NOMO-1 (cell line): ENCODE results near the gene SECISBP2.
A peak's percentile ranks its signal among the peaks of the same experiment; 100 is the strongest.

Experiments
- DNase-seq, 2 experiments: peaks; one replicate each; lab custom pipeline; 2025; ENCODE audit not compliant: unreplicated experiment in 2 of 2; lab: John Stamatoyannopoulos, UW

The SECISBP2 gene

DNA sequence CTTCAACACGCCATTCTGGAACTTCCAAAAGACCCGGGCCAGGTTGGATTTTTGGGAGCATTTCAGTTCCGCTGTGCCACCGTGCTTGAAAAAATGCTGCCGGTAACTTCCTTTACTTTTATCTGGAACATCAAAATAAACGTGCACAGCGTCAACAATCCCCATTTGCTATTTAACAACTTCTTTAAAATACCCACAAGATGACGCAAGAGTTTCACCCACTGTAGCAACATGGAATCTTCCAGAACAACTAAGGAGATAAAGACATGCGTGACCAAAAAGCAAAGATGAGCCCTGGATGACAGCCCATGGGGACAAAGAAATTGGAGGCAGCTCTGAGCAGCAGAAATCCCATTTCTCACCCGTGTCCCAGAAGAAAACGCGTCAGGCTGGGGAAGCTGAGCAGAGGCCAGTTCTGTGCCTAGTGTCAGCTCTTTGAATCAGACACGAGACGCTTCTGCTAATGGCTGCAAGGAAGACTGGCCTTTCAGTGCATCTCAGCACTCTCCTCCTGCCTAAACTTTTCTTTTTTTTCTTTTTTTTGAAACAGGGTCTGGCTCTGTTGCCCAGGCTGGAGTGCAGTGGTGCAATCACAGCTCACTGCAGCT, 61.3 kb downstream of the SECISBP2 start:
- DNase-seq: peak in 1 of 2 experiments; percentile 37

DNA sequence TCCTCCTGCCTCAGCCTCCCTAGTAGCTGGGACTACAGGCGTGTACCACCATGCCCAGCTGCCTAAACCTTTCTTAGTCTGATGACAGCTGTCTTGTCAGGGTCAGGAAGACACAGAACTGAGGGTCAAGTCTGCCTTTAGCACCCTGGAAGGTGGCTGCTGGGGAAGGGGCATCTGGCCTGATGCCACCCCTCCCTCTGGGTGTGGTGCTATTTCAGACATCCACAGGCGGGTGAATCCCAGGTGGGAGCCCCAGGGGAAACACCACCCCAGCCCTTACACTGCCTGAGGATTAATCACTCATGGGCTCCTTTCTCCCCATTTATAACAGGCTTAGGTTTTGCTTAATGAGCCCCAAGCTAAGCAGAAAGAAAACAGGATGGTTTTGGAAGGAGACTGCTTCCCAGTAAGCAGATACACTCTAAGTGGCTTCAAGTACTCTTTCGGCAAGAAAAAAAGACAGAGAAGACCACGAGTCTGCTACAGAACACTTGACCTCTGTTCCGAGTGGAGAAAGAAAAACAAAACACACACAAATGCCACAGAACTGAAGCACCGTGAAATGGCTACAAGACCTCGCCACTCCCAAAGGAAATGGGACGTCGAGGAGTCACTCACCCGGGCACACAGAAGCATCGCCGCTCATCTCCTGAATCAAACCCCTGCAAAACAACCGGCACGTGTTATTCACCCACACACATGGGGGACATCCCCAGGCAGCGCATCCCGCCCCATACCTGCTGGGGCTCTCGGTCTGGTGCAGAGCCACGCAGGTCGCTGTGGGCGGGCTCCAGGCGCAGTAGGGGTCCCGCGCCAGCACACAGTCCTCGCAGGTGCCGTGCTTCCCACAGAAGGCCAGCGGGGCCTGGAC, 62.4 kb downstream of the SECISBP2 start:
- no peak for DNase-seq

DNA sequence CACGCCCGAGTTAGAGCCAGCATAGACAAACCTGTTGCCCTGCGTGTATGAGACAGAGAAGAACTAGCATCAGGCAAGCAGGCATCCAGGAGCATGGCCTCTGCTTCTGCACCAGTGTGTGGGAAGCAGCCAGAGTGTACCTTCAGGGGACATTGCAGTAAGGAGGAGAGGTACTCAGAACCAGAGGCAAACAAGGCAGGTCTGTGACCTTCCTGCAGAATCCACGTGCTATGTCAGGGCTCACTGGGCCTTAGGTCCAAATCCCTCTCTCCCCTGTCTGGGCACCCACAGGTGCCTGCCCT, 63.0 kb downstream of the SECISBP2 start:
- DNase-seq: no peak

DNA sequence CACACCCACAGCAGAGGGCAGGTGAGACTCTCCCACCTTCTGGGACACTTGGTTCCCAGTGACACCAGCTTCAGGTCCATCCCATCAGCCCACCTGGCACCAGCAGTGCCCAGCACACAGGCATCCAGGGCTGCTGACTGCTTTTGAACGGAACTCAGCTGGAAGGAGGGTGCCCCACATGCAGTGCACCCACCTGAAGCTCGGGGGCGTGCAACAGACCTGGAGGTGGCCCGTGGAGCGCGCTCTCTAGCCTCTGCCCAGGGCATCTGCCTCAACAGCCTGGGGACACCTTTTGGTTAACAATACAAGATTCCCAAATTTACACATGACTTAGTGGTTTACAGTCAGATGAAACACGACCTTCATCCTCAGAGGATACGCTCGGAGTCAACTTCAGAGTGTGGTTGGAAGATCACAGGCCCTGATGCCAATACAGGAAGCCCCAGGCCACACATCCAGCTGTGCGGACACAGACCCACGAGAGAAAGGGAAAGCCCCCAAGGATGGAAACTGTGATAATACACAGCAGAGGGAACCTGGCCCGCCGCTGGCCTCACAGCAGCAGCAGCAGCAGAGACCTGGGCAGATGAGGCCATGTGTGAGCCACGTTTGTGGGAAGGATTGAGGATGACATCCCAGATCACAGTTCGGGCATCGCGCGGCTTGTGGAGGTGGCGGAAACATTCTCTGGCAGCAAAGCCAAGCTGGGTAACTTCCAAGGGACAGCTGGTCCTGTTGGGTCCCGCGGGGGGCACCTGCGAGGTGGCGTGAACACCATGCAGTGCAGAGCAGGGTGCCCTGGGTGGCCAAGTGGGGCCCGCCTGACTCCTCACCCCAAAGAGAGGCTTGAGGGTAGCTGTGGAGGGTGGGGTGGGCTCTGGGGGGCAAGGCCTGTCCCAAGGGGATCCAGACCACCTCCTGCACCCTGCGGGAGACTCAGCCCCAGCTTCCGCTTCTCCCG, 64.0 kb downstream of the SECISBP2 start:
- DNase-seq: no peak

DNA sequence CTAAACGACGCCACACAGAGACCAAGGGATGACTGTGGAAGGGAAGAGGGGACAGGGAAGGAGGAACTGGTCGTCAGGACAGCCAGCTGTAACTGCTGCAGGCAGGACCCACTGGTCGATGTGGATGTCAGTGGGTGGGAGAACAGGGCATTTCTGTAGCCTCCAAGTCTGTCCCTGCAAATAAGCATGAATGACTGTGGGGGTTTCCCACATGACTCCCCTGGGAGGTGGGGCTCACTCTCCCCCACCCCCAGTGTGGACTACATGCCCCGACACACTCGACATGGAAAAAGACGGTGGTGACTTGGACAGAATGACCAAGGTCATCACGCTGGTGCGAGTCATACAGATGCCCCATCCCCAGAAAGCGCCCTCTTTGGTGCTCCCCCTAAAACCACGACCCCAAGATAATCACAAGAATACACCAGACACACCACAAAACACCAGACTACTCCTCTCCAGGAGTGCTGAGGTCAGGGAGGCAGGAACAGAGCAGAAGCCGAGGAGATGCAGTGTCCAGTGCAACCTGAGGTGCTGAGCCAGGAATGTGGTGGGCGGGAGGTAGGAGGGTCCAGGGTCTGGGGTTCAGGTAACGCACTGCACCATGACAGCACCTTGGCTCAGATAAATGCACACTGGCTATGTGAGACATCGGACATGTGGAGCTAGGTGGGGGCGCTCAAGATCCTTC, 64.9 kb downstream of the SECISBP2 start:
- no peak for DNase-seq

DNA sequence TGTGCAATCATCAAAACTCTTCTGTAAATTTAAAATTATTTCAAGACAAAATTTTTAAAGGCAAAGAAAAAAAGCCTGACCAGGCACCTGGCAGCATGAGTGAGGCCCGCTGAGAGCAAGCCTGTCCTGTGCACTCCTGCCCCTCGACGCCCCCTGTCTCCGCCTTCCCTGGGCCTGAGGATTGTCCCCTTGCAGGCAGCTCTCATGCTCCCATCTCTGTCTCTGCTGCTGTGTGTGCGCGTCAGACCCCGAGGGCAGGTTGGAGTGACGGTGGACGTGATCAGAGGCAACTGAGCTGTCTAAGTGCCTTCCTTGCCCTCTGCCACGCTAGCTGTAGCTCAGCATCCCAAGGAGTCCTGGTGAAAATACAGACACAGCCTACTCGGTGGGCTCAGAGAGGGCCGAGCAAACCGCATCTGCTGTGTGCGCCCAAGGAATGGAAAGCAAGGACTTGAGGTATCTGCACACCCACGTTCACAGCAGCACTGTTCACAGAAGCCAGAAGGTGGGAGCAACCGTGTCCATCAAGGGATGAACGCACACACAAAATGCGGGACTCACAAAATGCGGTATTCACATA, 65.5 kb downstream of the SECISBP2 start:
- DNase-seq: no peak

DNA sequence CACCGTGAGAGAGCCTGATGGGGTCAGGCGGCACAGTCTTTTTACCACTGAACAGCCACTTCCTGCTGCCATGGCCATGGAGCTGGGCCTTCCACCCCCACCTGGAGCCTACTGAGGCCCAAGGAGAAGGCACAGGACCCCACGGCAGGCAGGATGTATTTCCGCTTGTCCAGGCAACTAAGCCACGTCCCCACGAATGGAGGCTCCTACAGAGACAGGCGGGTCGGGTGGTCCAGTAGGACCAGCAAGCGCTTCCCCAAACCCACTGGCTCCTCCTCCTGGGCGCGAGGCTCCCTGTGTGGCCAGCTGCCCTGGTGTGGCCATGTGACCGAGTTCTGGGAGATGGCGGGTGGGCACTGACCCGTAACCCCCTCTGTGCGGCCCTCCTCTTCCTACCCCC, 66.5 kb downstream of the SECISBP2 start:
- DNase-seq: no peak

DNA sequence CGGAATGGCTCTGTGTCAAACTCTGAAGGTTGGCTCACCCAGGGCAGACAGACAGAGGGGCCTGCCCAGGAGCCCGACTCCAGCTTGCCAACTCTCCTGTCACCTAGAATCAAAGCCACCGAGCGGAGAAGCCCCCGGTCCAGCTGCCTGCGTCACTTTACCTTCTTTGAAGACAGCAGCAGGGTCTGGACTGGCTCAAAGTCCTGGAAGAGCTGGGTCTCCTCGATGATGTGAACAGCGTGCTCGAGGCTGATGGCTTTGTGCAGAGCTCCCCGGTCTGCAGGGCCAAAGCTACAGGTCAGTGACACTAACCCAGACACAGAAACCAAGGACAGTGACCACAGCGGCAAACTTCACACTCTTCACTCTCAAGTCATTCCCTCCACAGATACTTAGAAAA, 67.9 kb downstream of the SECISBP2 start:
- no peak for DNase-seq

DNA sequence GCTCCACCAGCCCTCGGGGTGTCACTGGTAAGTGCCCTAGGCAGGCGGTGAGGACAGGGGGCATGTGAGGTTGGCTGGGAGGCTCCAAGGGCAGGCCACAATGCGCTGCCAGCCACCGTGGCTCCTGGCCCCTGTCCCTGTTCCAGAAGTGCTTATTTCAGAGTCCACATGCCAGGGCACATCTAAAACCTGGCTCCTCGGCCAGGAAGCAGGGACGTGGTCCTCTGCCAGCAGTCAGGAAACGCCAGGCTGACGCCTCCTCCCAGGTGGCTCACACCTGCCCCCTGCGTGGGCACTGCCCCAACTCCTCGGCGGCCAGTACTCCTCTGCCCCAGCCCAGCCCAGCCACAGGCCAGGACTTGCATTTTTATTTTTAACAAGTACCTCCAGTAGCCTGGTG, 68.5 kb downstream of the SECISBP2 start:
- DNase-seq: no peak

DNA sequence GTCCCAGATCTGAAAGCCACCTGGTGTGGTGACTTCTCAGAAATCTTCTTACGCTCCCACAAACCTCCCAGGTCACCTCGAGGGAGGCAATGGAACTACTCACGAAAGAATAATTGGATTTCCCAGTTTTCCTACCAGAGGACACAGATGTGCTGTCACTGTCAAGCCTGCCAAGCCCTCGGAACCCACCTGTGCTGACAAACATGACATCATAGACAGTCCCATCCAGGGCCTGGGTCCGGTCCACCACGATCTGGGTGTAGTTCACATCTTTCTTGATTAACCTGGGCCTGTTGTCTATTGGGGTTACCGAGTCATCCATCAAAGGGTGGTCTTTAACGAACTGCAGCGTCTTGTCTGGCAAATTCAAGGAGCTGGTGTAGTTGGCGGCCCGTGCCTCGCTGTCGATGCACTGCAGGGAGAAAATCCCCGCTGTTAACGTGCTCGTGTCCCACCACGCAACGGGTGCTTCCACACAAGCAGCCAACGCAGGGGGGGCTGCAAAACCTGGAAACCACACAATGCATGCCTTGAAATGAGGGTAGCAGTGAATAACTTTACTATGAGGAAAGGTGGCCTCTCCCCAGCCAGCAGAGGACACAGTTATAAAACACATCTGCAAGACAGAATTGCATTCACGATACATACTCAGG, 69.0 kb downstream of the SECISBP2 start:
- DNase-seq: no peak

DNA sequence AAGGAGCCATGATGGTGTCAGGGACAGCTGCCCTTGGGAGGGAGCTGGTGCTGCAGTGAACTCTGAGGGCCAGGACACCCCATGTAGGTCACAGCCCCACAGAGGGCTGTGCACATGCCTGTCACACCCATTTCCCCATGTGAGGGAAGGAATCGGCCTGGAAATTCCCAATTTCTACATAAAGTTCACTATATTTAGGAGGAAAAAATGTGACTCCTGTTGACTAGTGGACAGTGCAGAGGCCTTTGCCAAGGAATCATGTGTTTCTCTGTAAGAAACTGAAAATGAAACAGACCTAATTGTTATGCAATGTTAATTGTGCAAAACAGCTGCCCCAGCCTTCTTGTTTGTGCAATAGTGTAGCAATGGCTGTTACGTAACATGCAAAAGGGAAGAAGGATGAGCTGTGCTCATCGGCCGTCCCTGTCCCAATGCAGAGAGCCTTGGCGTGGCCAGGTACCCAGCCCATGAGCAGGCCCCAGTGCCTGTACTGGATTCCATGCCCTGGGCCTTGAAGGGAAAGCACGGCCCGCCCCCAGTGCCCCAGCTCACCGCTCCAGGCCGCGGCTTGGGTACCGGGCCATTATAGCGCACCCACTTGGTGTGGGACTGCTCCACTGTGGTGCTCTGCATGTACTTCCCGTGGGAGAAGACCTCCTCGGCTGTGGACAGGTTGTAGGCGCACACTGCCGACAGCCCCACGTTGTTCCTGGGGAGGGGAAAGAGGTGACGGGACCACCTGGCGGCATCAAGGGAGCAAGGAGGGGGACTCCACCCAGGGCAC, 70.0 kb downstream of the SECISBP2 start:
- peak; percentile 35 to 77 for DNase-seq

DNA sequence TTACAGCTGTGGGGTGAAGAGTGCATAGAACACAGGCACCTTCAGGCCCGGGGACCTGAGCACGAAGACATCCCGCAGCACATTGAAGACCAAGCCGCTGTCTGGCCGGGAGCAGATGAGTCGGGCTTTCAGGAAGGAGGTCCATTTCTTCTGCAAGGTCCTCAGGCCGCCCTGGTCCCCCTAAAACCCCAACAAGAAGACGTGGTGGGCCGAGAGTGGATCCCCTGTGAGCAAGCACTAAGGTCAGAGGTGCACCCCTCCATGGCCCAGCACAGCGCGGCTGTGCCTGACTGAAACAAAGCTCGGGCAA, 70.5 kb downstream of the SECISBP2 start:
- no peak for DNase-seq

DNA sequence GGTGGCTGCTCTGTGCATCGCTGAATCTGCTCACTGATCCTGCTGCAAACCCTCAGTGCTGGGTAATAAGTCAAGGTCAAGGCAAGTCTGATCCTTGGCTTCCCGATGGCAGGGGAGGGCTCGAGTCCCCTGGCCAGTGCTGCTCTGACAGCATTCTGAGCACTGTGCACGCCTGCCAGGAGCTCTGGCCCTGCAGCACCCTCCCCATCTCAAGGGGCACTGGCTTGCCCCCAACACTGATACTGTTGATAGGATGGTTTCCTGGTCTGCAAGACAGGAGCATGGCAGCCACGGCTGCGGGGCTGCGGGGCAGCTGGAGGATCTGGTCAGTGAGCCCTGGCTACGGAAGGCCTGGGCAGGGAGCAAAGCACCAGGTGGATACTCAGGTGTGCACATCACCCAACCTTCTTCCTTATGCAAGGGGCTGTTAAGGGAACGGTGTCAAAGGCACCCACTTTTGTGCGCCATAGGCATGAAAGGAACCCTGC, 71.8 kb downstream of the SECISBP2 start:
- no peak for DNase-seq

DNA sequence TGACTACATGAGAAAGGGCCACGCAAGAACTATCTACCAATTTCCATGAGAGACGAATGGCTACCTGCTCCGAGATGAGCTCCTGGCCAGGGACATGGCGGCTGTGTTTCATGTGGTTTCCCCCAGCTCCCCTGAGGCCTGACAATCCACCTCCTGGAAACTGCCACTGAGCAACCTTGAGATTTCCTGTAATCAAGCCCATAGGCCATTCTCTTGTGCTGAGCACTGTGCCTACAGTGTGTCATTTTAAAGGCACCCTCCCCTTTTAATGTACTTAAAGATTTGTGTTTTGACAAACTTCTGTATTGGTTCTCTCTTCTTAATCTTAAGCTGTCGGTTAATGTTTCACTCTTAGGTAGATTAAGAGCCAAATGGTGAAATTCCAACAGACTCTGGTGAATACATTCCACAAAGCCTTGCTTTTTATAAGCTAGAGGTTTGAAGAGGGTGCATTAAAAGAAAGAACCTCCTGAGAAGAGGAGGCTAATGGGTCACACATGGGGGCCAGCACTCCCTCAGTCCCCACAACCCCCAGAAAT, 72.3 kb downstream of the SECISBP2 start:
- no peak for DNase-seq

DNA sequence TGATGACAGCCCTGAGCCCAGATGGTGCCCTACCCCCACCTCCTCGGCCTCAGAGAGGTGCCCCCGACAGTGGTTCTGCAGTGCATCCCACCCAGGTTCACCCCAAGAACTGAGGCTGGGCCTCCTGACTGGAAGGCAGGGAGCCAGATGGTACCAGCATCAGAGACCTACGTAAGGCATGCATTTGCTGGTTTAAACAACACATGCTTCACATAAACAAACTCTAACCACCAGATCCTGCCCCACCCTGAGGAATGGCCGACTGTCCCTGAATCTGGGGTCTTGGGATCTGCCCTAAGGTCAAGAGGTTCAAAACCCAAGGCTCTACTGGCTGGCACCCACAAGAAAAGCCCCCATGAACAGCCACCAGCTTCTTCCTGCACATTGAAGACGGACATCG, 73.3 kb downstream of the SECISBP2 start:
- no peak for DNase-seq

DNA sequence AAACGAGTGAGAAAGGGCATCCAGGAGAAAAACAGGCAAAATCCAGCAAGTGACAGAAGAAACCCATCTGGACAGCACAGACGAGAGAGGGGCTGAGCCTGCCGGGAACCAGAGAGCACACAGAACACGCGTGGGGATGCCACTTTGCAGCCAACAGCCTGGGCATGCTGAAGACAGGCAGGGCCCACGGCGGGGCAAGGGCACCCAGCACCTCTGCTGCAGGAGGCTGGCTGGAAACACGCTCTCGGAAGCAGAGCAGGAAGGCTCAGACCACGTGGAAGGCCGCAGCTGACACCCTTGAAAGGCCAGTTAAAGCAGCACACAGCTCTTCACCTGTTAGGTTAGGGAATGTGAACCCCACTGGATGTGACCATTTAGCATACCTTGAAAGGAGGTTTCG, 76.1 kb downstream of the SECISBP2 start:
- no peak for DNase-seq

DNA sequence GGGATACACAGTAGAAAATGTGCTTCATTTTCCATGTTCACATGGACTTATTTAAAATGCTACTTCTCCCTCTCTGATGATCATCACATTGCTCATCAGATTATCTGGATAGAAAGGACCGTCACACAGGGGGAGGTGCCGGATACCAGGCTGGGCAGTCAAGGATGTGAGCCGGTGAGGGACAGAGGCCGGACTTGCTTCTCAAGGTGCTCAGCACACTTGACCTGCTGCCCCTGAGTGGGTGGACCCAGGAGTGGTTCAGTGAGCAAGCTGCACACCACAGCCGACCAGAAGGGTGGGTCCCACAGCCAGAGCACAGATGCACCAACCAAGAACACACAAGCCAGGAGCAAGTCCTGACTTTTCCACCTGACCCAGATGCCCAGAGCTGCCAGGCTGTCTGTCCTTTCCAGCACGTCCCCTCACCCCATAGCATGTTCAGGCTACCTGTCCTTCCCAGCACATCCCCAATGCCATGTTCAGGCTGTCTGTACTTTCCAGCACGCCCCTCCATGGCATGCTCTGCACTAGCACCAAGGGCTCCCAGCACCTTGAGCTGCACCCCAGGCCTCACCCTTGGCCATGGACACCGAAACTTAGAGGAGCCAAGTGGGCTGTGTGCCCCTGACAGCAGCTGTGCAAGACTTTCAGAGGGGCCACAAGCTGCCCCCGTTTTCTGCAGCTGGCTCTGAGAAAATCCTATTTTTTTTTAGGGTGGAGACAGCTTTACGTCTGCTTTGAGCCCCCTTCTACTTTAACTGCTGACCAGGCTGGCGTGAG, 77.8 kb downstream of the SECISBP2 start:
- DNase-seq: no peak

DNA sequence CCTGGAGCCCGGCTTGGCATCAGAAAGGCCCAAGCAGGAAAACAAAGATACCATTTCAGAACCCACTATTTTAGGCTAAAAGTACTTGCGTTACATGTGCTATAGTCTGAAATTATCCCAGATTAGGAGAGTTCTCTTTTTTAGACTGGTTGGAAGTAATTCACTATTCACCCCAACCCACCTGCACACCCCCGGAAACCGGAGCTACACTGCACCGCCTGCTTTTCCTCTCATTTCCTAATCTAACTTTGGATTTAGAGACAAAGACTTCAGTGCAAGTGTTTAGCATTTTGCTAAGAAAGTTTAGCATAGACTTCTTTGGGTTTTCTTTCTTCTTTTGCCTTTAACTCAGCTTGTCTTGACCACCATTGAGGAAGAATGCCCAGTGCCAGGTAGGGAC, 79.2 kb downstream of the SECISBP2 start:
- no peak for DNase-seq
